Stomach (tissue), 9 donors: ENCODE results near the gene GDF11. TPM values are rescaled to one million over a fixed set of nuclear protein-coding genes. Genes with fewer than 3 reads are reported as not detected.

Experiments
- DNase-seq, 2 donors: peaks; one replicate each; pipeline versions ENCODE4 v3.0.0 to v3.0.0-alpha.2; 2013 to 2019
- H3K27ac ChIP-seq, 5 donors: fragments of 200-600 bp in 4 of 5; sonication (generic) in 4 of 5; one replicate each; pipeline ENCODE4 v1.5.1; 2013 to 2019; ENCODE audit warnings: mild to moderate bottlenecking in 1 of 5, moderate library complexity in 1 of 5
- H3K27me3 ChIP-seq, 3 donors: fragments of 200-600 bp; sonication (generic); one replicate each; pipeline ENCODE4 v1.5.1; 2017 to 2019; ENCODE audit warnings: mixed run types in 1 of 3
- H3K36me3 ChIP-seq, 4 donors: fragments of 200-600 bp; sonication (generic); 1 replicate in 3 of 4; 2 replicates in 1 of 4; pipeline ENCODE4 v1.5.1; 2016 to 2019
- H3K4me1 ChIP-seq, 4 donors: fragments of 200-600 bp; sonication (generic); one replicate each; pipeline ENCODE4 v1.5.1; 2016 to 2019
- H3K4me3 ChIP-seq, 4 donors: fragments of 200-600 bp; sonication (generic) in 3 of 4; one replicate each; pipeline ENCODE4 v1.5.1; 2016 to 2019; ENCODE audit warnings: mild to moderate bottlenecking in 1 of 4
- H3K9me3 ChIP-seq, 4 donors: fragments of 200-600 bp; sonication (generic); one replicate each; pipeline ENCODE4 v1.5.1; 2016 to 2019
- CTCF ChIP-seq, 7 experiments: fragments of 450-650 bp in 4 of 7; fragments of 200-600 bp in 3 of 7; sonication (generic) in 3 of 7; IDR thresholded peaks; one replicate each; pipeline ENCODE4 v1.5.1; 2016 to 2019; ENCODE audit warnings: antibody characterized with exemption in 7 of 7, control low read depth in 2 of 7, mild to moderate bottlenecking in 1 of 7
- EP300 ChIP-seq: sonication (generic); formaldehyde crosslinking; IDR thresholded peaks from one replicate; pipeline ENCODE4 v1.6.1; 2017; ENCODE audit warnings: antibody characterized with exemption
- POLR2A ChIP-seq, 4 donors: fragments of 450-650 bp; IDR thresholded peaks; one replicate each; pipeline ENCODE4 v1.6.1; 2016; ENCODE audit warnings: antibody characterized with exemption in 4 of 4, control low read depth in 2 of 4, mild to moderate bottlenecking in 1 of 4, moderate library complexity in 1 of 4
- POLR2AphosphoS5 ChIP-seq, 3 donors: sonication (generic); formaldehyde crosslinking; IDR thresholded peaks; one replicate each; pipeline ENCODE4 v1.6.1; 2016; ENCODE audit warnings: antibody characterized with exemption in 3 of 3
- WGBS, 5 donors: extraction: QIAGEN DNeasy Blood & Tissue Kit in 3 of 5; methylation state at CpG; one replicate each; pipeline versions ENCODE4 v1.1.5 to v1.1.7; 2013 to 2018; 5-methylcytosine and 5-hydroxymethylcytosine counted together
- intact Hi-C: fragments of 100-400 bp; cut with DNase I; formaldehyde crosslinking; loops from one replicate; pipeline ENCODE4 v1.15.1; 2023; ENCODE audit warnings: low total_unique reads
- polyA plus RNA-seq, 3 donors: library from polyadenylated mRNA; stranded (reverse); fragments of 200-250 nt; gene quantifications; one replicate each; pipeline ENCODE4 v1.2.3, GENCODE V29; 2013
- total RNA-seq, 5 donors: library from RNA; depleted of rRNA; stranded (reverse); fragments of >200 nt; gene quantifications; one replicate each; pipeline versions ENCODE4 v1.1.0 to v1.2.3, GENCODE V29; 2014 to 2016
- donor health status: healthy with polysubstance abuse.
- donor health status: Bipolar disorder and iron deficiency.
- donor health status: healthy.

Gene GDF11
- total and polyA plus RNA-seq, 8 donors: 0.29 to 6.5 (median 2.6) TPM

DNA sequence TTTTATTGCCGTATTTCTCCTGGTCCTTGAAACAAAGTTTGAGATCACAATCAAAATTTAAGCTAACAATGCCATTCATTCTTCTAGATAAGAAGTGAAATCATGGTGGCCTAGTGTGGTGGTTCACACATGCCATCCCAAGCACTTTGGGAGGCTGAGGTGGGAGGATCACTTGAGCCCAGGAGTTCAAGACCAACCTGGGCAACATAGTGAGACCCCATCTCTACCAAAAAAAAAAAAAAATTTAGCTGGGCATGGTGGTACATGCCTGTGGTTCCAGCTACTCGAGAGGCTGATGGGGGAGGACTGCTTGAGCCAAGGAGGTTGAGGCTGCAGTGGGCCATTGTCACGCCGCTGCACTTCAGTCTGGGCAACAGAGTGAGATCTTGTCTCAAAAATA, 24.2 kb downstream of the GDF11 start:
- Histone ChIP-seq H3K36me3 (peaks cover 12 to 87% (median 76%) of the 10 kb centered on the region in 4 donors), H3K9me3 (no peaks in the 10 kb centered on the region), H3K27ac (no peak overlapping the region), H3K4me1 (no peaks in the 10 kb centered on the region), H3K27me3 (no peaks in the 10 kb centered on the region), H3K4me3 (no peak overlapping the region)
- DNase-seq: no peak
- TF ChIP-seq EP300 (no peak), POLR2AphosphoS5 (IDR thresholded peaks at IDR 0.05) (no peak), CTCF (IDR thresholded peaks at IDR 0.05) (no peak), POLR2A (IDR thresholded peaks at IDR 0.05) (no peak)
- WGBS, 5 donors: 91 to 93% (median 91%) methylated on average over 4 of the region's 4 CpGs
- intact Hi-C loops: no loop called here

DNA sequence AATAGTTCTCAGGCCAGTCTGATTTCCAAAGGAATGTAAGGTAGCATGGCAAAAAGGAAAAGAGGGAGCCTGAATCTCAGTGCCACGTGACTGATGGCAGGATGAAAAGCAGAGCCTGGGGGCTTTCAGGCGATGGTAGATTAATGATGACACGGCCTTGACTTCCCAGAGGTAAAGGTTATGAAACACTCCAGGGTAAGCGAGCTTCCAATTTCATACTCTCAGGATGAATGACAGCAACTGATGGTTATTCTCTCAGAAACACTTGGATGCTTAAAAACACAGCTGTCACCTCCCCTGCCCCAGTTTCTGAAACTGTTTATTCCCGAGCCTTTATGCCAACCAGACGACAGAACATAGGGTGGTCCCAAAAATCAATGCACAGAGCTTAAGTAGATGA, 28.8 kb downstream of the GDF11 start:
- Histone ChIP-seq H3K4me1 (no peaks in the 10 kb centered on the region), H3K4me3 (no peak overlapping the region), H3K36me3 (peaks cover 12 to 90% (median 74%) of the 10 kb centered on the region in 4 donors), H3K9me3 (no peaks in the 10 kb centered on the region), H3K27me3 (no peaks in the 10 kb centered on the region), H3K27ac (no peak overlapping the region)
- no peak for DNase-seq
- no peak for TF ChIP-seq POLR2A (IDR thresholded peaks at IDR 0.05)
- no peak for TF ChIP-seq POLR2AphosphoS5 (IDR thresholded peaks at IDR 0.05)
- TF ChIP-seq EP300: no peak
- no peak for TF ChIP-seq CTCF (IDR thresholded peaks at IDR 0.05)
- intact Hi-C loops: loop anchor here (10.0 kb wide), 1 partner anchor 93 kb away; no protein-coding TSS in a partner anchor
- 74 to 84% (median 78%) methylated on average over 6 of the region's 6 CpGs for WGBS, 5 donors

DNA sequence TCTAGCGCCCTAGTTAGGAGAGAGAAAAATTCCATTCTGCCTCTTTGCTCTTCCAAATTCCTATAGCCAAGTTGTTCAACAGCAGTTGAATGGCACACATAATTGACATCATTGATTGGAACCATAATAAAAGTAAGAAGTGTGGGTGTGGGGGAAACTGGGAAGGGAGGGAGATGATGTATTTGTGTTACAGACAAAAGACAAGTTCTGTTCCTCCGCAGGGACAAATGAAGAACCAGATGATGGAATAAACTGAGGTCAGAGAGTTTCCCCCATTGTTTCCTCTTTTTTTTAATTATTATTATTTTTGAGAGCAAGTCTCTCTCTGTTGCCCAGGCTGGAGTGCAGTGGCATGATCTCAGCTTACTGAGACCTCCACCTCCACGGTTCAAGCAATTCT, 34.9 kb downstream of the GDF11 start:
- Histone ChIP-seq H3K27ac (no peak overlapping the region), H3K36me3 (peaks cover 21 to 93% (median 85%) of the 10 kb centered on the region in 4 donors), H3K27me3 (no peaks in the 10 kb centered on the region), H3K9me3 (no peaks in the 10 kb centered on the region), H3K4me3 (no peak overlapping the region), H3K4me1 (peaks cover 0 to 4% (median 0%) of the 10 kb centered on the region in 4 donors)
- intact Hi-C loops: loop anchor here (10.0 kb wide), 1 partner anchor 87 kb away; no protein-coding TSS in a partner anchor
- 93 to 99% (median 96%) methylated on average over 3 of the region's 3 CpGs for WGBS, 5 donors
- TF ChIP-seq POLR2AphosphoS5 (IDR thresholded peaks at IDR 0.05): no peak
- no peak for TF ChIP-seq CTCF (IDR thresholded peaks at IDR 0.05)
- TF ChIP-seq EP300: no peak
- TF ChIP-seq POLR2A (IDR thresholded peaks at IDR 0.05): no peak
- DNase-seq: no peak

GRCh38 chr12:55780685-55781084, 37.8 kb downstream of the GDF11 start:
- H3K4me1 ChIP-seq: peaks cover 0 to 4% (median 0%) of the 10 kb centered on the region in 4 donors
- H3K27ac ChIP-seq: no peak overlapping the region
- TF ChIP-seq POLR2A (IDR thresholded peaks at IDR 0.05): no peak
- TF ChIP-seq POLR2AphosphoS5 (IDR thresholded peaks at IDR 0.05): no peak
- TF ChIP-seq CTCF (IDR thresholded peaks at IDR 0.05): no peak
- TF ChIP-seq EP300: no peak
- H3K36me3 ChIP-seq: peaks cover 46 to 99% (median 97%) of the 10 kb centered on the region in 4 donors
- H3K9me3 ChIP-seq: no peaks in the 10 kb centered on the region
- intact Hi-C loops: no loop called here
- no peaks in the 10 kb centered on the region for H3K27me3 ChIP-seq
- no peak overlapping the region for H3K4me3 ChIP-seq
- no peak for DNase-seq
- WGBS, 5 donors: 62 to 81% (median 72%) methylated on average over 2 of the region's 2 CpGs
